Osteocyte (in vitro differentiated cells): Measurements from ENCODE around the gene PRSS38. TPM values are rescaled to one million over a fixed set of nuclear protein-coding genes. Genes with fewer than 3 reads are reported as not detected.

ENCODE experiments used
- DNase-seq: peaks from one replicate; pipeline ENCODE4 v3.0.0; 2021; ENCODE audit warnings: mixed read lengths; ENCODE audit not compliant: unreplicated experiment; ENCODE audit errors: extremely low spot score
- H3K27ac Mint-ChIP-seq: one replicate; pipeline ENCODE4 v1.8.0; 2021; ENCODE audit warnings: mild to moderate bottlenecking, mixed read lengths; ENCODE audit not compliant: unreplicated experiment
- H3K27me3 Mint-ChIP-seq: one replicate; pipeline ENCODE4 v1.8.0; 2021; ENCODE audit warnings: mixed read lengths; ENCODE audit not compliant: unreplicated experiment
- H3K36me3 Mint-ChIP-seq: one replicate; pipeline ENCODE4 v1.8.0; 2021; ENCODE audit warnings: mixed read lengths; ENCODE audit not compliant: unreplicated experiment
- H3K4me1 Mint-ChIP-seq: one replicate; pipeline ENCODE4 v1.8.0; 2021; ENCODE audit warnings: mixed read lengths; ENCODE audit not compliant: unreplicated experiment
- H3K4me3 Mint-ChIP-seq: one replicate; pipeline ENCODE4 v1.8.0; 2021; ENCODE audit warnings: mild to moderate bottlenecking, moderate library complexity, mixed read lengths; ENCODE audit not compliant: unreplicated experiment
- H3K9me3 Mint-ChIP-seq: one replicate; pipeline ENCODE4 v1.8.0; 2021; ENCODE audit warnings: mixed read lengths; ENCODE audit not compliant: unreplicated experiment
- CTCF ChIP-seq: fragments of 200-600 bp; sonication (generic); IDR thresholded peaks from 2 replicates; pipeline ENCODE4 v1.5.0; 2021; ENCODE audit warnings: antibody characterized with exemption, mild to moderate bottlenecking, moderate library complexity
- total RNA-seq: library from RNA; stranded (reverse); gene quantifications from 2 replicates; pipeline ENCODE4 v1.2.1, GENCODE V29; 2021

PRSS38 gene
- total RNA-seq, 1 donor from 2014 or later, result not detected

GRCh38 chr1:227768125-227768439, 47.4 kb upstream of the PRSS38 start:
- DNase-seq, result no peak
- no peaks in the 10 kb centered on the region for H3K9me3 Mint-ChIP-seq
- no peak overlapping the region for H3K27ac Mint-ChIP-seq
- H3K27me3 Mint-ChIP-seq, result no peaks in the 10 kb centered on the region
- H3K4me3 Mint-ChIP-seq, result no peak overlapping the region
- peaks cover 20% of the 10 kb centered on the region for H3K4me1 Mint-ChIP-seq
- TF ChIP-seq CTCF, result no peak
- peaks cover 39% of the 10 kb centered on the region for H3K36me3 Mint-ChIP-seq

DNA sequence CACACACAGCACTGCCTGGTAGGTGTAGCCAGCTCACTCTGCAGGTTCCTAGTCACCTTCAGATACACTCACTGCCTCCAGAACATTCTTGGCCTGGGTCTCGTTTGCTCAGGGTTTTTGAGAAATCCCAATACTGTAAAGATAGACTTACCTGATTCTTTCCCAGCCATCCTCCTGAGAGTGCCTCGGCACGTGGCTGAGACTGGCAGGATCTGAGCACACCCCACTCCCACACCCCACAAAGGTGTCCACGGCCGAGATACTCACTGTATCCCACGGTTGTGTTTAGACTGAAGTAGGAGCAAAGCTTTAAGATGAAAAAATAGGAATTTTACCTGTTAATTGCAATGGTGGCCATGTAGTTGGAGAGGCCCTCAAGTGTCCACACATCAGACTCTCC, 46.8 kb upstream of the PRSS38 start:
- H3K4me1 Mint-ChIP-seq, result peaks cover 15% of the 10 kb centered on the region
- H3K4me3 Mint-ChIP-seq, result no peak overlapping the region
- no peaks in the 10 kb centered on the region for H3K27me3 Mint-ChIP-seq
- no peak overlapping the region for H3K27ac Mint-ChIP-seq
- H3K36me3 Mint-ChIP-seq, result peaks cover 39% of the 10 kb centered on the region
- TF ChIP-seq CTCF, result no peak
- DNase-seq, result no peak
- H3K9me3 Mint-ChIP-seq, result no peaks in the 10 kb centered on the region

DNA sequence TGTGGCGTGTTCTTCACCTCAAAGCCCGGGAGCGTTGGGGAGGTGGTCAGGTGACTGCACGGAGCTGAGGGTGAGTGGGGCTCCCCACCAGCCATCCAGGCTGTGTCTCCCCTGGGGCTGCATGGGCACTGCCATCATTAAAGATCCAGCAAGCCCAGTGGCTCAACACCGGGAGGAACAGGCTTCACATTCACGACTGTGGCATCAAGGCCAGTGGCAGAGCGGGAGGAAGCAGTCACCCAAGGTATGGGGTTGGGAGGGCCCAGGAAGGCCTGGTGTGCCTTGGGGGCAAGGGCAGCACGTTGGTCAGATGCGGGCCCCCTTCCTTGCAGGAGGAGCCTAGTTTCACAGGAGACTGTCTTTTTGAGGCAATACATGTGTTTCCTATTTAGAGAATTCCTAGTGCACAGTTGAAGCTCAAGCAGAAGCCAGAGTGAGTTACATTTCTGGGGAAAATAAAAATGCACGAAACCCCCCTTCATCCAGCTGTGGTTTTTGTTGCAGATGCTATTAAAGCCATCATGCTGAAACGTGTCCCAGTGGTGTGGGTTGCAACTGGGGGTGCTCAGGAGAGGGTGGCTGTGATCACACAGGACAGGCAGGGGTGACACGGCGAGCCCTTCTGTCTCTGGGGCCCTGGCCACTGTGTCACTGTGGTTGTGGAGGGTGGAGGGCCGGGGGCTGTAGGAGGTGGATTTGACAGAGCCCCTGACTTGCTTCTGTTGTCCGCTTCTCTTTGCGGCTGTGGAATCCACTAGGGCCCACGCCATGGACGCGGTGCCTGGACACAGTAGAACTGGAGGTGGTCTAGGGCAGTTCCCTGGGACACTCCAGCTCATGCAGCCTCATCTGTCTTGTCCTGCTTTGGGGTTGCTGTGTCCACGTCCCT, 46.2 kb upstream of the PRSS38 start:
- no peaks in the 10 kb centered on the region for H3K9me3 Mint-ChIP-seq
- no peak for TF ChIP-seq CTCF
- H3K36me3 Mint-ChIP-seq, result peaks cover 34% of the 10 kb centered on the region

GRCh38 chr1:227769936-227770494, 45.5 kb upstream of the PRSS38 start:
- DNase-seq, result no peak
- TF ChIP-seq CTCF, result no peak
- Mint-ChIP-seq H3K9me3 (no peaks in the 10 kb centered on the region), H3K36me3 (peaks cover 36% of the 10 kb centered on the region), H3K27ac (no peak overlapping the region), H3K4me1 (peaks cover 7% of the 10 kb centered on the region), H3K27me3 (no peaks in the 10 kb centered on the region), H3K4me3 (no peak overlapping the region)

More for the DNA sequence above, 46.2 kb upstream of the PRSS38 start:
- no peaks in the 10 kb centered on the region for H3K27me3 Mint-ChIP-seq
- peaks cover 8% of the 10 kb centered on the region for H3K4me1 Mint-ChIP-seq
- no peak for DNase-seq
- H3K27ac Mint-ChIP-seq, result no peak overlapping the region
- no peak overlapping the region for H3K4me3 Mint-ChIP-seq

GRCh38 chr1:227770812-227771211, 44.7 kb upstream of the PRSS38 start:
- Mint-ChIP-seq H3K27me3 (no peaks in the 10 kb centered on the region), H3K9me3 (no peaks in the 10 kb centered on the region), H3K36me3 (peaks cover 36% of the 10 kb centered on the region), H3K27ac (no peak overlapping the region), H3K4me1 (peaks cover 7% of the 10 kb centered on the region), H3K4me3 (no peak overlapping the region)
- DNase-seq, result no peak
- TF ChIP-seq CTCF, result no peak
